ENCODE data around the gene NCOA7.

Gene NCOA7

DNA sequence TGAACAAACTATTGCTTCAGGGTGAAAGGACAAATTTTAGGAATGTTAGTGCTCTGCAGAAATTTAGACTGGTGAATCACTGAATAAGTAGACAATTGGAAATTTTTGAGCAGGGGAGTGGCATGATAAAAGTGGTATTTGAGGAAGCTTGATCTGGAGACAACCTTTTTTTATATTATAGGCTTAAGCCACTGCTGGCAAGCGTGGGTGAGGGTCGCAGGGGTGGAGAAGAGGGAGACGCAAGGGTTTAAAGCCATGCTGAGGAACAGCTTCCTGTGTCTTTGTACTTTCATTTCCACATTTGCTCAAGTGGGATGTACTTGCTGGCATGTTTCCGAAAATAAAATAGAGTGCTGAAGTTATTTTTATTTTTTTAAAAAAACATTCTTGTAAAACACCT is 23.7 kb downstream of the NCOA7 start:
- DNase-seq (ENCODE audit: low read depth in 3 of 3): no peak

DNA sequence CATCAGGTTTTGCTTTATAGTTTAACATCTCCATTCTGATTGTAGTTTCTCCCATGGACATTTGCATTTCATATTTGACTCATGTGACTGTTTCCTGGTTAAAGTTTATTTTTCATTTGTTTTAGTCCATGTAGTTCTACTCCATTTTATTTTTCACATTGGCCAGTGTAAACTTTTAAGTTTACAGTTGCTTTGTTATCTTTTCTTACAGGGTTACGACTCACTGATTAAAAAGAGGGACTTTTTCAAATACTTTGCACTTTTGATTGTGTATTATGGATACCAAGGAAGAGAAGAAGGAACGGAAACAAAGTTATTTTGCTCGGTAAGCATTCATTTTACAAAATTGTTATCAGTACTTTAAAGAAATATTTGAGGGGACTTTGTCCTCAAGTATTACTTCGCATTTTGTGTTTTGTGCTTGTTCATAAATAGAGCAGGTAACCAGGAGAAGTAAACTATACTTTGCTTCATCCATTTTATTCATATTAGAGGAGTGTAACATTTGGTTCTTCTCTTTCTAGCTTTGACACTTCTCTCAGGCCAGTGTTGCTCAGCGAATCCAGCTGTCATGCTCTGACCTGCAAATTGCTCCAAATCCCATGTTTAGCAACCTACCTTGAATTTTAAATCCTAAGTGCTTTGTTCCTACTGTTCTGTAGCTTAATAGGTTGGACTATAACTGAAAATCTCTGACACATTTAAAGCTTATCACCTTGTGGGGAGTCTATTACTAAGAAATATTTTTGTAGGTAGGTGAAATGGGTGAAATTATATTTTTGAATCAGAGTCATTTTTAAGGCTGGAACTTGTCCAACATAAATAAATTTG is 24.5 kb downstream of the NCOA7 start:
- no peak for DNase-seq (ENCODE audit: low read depth in 3 of 3)

DNA sequence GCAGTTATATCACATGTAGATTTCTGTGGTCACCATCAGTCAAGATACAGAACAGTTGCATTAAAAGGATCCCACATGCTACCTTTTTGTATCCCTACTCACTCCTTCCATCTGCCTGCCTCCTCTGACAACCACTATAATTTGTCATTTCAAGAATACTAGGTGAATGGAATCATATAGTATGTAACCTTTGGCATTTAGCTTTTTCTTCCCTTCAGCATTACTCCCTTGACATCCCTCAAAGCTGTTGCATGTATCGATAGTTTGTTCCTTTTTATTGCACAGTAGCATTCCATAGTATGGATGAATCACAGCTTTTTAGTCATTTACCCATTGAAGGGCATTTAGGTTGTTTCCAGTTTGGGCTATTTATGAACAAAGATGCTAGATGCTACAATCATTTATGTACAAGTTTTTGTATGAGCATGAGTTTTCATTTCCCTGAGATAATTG is 26.1 kb downstream of the NCOA7 start:
- no peak for DNase-seq (ENCODE audit: low read depth in 3 of 3)

DNA sequence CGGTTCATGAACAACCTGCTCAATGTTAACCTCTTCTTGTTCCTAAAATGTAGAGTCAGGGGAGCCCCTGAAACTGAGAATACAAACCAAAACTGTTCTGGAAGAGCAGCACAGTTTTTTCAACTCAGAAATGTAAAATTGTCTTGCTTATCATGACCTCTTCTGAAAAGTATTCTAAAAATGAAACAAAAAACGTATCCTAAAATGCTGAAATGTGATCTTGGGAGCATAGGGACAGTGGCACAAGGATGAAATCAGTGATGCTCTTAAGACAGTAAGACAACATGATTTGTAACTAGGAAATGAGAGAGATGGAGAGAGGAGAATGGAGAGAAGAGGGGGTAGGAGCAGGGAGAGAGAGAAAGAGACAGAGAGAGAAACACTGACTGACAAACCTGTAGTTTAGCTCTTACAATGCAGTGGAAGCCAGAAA is 27.5 kb downstream of the NCOA7 start:
- DNase-seq (ENCODE audit: low read depth in 3 of 3): no peak

DNA sequence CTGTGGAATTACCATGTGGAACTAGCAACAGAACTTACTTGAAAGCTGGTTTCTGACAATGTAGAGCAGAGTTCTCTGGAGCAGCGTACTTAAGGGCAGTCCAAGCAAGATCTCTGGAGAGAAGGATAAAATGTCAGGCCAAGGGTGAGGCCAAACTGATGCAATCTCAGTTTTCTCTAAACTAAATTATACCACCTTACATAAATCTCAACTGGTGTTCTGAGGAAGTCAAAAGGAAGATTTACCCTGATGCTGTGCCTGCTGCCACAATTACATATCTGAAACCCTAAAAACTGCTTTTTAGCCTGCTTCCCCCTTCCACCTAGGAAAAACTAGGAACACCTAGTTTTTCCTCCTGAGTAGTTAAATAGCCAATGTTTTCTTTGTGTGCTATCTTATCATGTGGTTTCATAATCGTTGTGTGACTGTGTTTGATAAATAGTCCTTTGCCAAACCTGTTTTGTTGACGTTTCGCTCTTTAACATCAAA is 28.1 kb downstream of the NCOA7 start:
- DNase-seq (ENCODE audit: low read depth in 3 of 3): no peak

DNA sequence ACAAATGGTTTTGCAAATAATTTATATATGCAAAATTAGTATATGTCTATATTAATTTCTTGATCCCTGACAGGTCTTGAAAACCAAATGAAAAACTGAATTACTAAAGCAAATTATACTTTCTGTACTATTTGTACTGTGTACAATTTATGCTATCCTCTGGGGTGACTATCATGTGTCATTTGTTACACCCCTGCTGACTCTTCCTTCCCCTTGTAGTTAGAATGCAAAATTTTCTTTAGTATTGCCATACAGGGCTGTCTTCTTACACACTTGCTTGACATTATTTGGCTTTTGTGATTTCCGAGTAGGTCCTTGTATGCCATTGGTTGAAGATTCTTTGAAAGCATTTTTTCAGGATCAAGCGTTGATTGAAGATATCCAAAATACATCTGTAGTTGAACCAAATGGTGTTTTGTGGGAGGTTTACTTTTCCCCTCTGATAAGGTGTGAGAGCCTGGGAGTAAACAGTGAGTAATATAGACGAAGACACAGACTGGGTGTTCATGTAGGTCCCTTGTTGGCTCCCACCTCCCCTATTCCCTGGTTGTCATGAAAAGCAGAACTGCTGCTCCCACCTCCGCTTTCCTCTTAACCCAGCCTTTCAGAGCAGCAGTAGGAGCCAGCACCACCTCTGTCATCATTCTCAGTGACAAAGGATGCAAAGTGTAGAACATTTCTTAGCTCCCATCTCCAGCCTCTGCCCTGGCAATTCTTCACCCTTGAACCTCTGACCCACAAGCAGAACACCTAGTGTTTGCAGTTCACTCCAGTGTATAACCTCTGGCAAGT is 29.0 kb downstream of the NCOA7 start:
- DNase-seq (ENCODE audit: low read depth in 3 of 3): no peak

DNA sequence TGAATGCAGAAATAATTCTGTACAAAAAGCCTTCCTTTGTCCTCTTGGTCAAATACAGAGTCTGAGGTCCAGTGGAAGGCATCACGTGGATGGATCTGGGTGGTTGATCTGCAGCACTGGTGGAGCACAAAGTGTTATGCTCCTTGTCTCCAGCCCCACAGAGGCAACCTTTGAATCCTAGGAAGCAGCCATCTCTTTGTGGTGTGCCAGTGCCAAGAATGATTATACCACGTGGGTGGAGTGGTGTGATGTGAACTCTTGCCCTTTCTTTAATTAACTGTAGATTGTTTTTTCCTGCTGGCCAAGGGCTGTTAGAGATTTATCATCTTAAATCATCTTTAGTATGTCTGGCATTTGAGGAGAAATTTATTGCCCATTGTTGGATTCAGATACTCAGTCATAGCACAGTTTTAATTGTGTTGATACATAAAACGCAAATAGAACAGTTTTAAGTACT is 31.1 kb downstream of the NCOA7 start:
- no peak for DNase-seq (ENCODE audit: low read depth in 3 of 3)

DNA sequence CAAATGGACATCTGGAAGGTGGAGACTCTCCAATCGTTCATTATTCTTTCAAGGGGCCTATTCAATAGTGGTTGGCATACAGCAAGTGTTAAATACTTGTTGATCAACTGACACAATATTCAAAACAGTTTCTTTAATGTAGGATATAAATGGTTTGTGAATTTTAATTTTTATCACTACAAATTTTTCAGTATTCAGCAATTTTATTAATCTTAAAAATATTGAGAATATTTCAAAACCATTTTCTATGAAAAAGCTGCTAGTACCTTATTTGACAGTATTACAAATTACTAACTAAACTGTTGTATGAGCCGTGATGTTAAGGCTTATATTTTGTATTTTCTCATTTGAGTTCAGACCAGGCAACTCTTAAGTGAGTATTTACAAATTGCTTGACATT is 32.4 kb downstream of the NCOA7 start:
- no peak for DNase-seq (ENCODE audit: low read depth in 3 of 3)

DNA sequence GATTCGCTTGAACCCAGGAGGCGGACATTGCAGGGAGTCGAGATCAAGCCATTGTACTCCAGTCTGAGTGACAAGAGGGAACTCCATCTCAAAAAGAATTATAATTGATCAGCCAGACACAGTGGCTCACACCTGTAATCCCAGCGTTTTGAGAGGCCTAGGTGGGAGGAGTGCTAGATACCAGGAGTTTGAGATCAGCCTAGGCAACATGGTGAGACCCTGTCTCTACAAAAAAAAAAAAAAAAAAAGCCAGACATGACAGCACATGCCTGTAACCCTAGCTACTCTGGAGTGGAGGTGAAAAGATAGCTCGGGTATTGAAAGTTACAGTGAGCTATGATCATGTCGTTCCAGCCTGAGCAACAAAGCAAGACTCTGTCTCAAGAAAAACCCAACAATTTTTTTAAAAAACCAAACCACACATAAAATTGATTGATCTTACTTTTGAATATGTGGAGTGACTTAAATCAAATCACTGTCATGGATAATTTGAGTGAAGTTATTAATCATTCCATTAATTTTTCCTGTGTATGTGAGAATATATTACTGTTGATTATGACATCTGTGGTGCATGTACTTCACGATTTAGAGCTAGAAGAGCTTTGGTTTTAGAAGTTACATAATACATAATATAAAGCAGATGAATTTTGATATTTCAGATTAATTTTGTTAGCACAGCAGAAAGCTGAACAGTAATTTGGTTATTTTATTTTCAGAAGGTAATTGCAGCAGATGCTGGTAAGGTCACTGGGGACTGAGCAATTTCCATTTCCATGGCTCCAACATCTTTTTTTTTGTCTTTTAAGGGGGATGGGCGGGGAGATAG is 34.4 kb downstream of the NCOA7 start:
- no peak for DNase-seq (ENCODE audit: low read depth in 3 of 3)

DNA sequence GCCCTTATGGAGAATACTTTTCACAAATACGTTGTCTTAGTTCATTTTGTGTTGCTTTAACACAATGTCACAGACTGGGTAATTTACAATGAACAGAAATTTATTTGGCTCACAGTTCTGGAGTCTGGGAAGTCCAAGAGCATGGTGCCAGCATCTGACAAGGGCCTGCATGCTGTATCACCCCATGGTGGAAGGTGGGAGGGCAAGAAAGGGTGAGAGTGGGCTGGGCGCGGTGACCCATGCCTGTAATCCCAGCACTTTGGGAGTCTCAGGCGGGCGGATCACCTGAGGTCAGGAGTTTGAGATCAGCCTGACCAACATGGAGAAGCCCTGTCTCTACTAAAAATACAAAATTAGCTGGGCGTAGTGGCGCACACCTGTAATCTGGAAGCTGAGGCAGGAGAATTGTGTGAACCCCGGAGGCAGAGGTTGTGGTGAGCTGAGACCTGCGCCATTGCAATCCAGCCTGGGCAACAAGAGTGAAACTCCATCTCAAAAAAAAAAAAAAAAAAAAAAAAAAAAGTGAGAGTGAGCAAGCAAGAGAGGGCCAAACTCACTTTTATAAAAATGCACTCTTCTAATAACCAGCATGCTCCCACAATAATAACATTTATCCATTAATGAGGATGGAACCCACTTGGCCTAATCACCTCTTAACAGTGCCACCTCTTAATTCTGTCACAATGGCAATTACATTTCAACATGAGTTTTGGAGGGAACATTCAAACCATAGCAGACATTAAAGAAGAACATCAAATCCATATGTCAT is 36.1 kb downstream of the NCOA7 start:
- no peak for DNase-seq (ENCODE audit: low read depth in 3 of 3)

DNA sequence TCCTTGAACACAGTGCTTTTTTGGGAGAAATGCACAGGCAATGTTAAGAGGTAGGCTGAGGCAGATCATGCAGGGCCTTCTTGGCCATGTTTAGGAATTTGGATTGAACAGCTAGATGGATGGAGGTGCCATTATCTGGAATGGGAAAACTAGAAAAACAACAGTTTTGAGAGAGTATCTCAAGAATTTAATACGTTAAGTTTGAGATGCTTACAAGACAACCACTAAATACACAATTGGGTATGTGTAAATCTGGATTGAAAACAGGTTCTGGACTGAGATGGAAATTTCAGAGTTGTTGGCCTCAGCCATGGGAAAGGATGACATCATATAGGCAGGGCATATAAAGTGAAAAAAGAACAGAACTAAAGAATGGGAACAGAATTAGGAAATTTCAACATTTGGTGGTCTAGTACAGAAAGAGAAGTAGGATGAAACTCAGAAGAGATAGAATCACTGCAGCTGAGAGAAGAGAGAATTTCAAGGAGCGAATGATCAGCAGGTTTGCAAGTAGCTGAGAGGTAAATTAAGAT is 37.1 kb downstream of the NCOA7 start:
- no peak for DNase-seq (ENCODE audit: low read depth in 3 of 3)

DNA sequence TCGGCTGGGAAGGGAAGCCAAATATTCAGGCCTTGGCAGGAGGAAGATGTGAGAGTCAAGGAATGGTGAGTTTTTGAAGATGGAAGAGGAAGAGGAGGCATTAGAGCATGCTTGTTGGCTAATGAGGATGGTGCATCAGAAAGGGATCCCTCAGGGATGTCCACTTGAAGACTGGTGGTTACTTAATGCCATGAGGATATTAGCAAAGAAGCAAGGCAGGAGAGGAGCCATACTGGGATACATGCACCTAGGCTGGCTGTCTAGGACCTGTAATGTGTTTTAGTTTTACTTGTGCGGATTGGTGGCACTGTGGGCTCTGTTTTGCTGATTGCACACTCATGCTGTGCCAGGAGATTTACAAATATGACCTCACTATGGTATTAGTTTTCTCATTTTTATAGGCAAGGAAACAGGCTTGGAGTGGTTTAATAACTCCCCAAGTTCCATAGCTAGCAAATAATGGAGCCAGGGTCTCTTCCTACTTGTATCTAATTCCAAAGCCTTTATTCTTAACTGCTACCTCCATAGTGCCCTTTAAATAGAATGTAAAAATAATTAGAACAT is 37.8 kb downstream of the NCOA7 start:
- no peak for DNase-seq (ENCODE audit: low read depth in 3 of 3)

DNA sequence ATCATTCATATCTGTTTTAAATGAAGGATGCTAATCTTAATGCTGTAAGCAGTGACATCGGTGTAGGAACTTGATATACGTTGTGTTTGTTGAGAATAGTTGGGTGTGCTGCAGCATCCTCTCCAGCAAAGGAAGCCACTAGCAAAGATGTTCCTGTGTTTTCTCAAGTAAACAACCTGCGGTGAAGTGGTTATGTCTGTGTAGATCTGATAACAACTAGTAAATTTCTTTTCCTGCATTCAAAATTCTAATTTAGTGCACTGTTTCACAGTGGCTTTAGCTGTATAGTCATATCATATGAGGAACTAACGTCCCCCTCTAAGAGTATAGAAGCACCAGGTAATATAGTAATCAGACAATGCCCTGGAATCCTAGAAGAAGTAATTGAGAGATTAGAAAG is 38.7 kb downstream of the NCOA7 start:
- no peak for DNase-seq (ENCODE audit: low read depth in 3 of 3)

DNA sequence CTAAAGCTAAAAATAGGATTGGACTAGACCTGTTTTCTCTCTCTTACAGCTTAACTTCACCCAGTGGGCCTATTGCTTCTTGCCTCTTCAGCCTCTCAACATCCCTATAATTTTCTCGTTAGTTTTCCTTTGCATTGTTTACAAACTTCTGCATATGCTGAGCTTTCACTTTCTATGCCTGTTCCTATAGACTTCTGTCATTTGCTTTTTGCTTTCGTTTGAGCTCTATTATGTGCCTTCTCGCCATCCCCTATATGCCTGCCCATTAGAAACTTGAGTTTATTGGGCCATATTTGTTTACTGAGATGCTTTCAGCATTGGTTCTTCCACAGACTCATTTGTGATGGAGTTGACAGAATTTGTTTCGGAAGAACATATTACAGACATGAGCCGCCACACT is 40.9 kb downstream of the NCOA7 start:
- no peak for DNase-seq (ENCODE audit: low read depth in 3 of 3)

DNA sequence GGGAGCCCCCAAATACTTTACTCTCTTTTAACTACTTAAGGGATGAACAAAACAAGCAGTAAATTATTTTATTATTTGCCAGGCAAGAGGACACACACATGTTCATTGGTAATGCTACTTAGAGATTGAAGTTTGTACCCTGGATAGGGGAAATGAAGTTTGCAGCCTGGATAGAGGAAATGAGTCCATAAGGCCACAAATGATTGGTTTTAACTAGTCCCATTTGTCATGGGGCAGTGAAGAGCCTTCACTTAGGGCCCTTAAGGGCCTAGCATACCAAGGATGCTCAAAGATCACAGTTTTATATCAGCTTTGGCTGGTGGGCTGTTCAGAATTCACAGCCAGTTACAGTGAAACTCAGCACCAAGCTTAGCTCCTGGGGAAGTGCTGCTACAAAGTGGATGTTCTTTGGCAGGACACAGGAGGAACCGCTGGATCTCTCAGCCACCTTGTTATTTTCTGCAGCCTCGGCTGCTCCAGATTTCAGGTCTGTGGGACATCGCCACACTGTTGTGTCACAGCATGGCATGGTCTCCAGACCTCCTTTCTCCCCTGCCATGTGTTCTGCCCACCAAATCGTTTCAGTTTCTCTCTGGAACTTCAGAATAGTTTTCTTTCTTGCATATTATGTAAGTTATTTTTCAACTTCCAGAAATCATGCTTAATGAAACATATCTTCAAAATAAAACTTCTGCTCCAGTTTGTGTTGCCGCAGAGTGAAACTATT is 41.8 kb downstream of the NCOA7 start:
- DNase-seq (ENCODE audit: low read depth in 3 of 3): no peak

DNA sequence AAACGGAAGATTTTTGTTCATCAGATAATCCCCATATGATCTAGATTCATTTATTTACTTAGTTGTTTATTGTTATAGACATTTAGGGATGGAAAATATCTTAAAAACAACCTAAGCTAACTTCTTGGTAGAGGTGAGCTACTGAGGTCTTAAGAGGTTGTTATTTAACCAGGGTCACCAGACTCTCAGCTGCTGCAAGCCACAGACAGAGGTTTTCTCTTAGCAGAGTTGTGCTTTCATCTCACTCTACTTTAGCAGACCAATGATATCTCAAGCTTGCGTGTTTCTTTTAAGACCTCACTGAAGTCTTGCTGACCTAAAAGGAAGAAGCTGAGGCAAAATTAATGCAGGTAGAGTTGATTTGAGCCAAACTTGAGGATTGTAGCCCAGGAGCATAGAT is 43.6 kb downstream of the NCOA7 start:
- DNase-seq (ENCODE audit: low read depth in 3 of 3): no peak

DNA sequence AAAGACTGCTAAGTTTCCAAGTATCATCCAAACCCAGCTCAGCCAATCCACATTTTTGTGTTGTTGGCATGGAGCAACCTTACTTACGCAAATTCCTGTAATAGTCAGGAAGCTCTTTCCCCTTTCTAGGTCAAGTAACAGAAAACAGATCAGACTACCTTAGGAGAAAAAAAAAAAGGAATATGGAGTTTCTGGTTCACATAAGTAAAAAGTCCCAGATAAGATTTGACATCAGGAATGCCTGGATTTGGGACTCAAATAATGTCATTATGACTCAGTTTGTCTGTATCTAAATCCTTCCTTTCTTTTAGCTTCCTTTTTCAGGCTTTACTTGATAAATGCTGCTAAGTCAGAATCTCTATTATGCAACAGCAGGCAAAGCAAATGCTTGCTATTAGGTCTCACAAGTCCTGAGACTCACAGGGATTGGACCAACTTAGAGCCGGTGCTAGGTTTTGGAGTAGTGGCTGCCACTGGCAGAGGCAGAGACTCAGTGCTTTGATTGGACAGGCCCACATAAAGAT is 44.5 kb downstream of the NCOA7 start:
- no peak for DNase-seq (ENCODE audit: low read depth in 3 of 3)

DNA sequence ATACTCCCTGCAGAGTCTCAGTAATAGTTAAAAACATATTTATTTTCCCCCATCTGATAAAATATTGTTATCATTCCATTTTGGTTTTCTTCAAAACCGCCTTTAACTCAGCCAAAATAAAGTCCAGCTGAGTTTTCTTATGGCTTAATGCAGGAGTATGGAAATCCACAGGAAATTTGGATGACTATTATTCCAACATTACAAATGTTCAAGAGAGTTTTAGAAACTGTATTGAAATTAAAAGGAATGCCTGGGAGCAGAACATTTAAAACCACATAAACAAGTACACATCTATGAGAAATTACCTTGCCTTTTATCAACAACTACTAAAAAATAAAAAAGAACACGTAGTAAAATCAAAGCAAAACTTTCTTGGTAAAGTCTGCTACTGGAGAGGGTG is 45.7 kb downstream of the NCOA7 start:
- no peak for DNase-seq (ENCODE audit: low read depth in 3 of 3)

DNA sequence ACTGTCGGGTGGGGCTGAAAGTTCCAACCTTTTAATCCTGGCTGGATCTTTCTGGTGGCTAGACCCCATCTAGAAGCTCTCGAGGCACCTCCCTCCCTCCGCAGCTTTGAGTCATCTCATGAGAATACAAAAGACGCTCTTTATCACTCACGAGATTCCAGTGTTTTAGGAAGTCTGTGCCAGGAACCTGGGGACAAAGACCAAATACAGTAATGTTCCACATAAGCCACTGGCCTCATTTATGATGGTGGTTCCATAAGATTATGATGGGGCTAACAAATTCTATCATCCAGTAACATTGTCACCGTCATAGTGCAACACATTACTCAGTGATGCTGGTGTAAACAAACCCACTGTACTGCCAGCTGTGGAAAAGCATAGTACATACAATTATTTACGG is 48.7 kb downstream of the NCOA7 start:
- DNase-seq (ENCODE audit: low read depth in 3 of 3): no peak

DNA sequence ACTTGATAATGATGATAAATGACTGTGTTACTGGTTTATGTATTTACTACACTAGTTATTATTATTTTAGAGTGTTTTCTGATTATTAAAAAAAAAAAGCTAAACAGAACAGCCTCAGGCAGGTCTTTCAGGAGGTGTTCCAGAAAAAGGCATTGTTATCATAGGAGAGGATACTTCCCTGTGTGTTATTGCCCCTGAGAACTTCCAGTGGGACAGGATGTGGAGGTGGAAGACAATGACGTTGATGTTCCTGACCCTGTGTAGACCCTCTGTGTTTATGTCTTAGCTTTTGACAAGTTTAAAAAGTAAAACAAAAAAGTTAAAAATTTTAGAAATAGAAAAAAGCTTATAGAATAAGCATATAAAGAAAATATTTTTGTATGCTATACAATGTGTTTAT is 49.1 kb downstream of the NCOA7 start:
- no peak for DNase-seq (ENCODE audit: low read depth in 3 of 3)

Data from stimulated activated CD4-positive, alpha-beta T cell treated with anti-CD3 and anti-CD28 coated beads, TNF-alpha, amount 100 ng/mL, for 24 hours (primary cell).